HG03571 (cell line): ENCODE results near the gene AMMECR1.
"Not testable (repeated sequence)": the region's sequence is repeated elsewhere in the genome, so short reads cannot be mapped to it uniquely, and the experiment has no call there.

Experiments
- ATAC-seq: cut with Tn5 transposase; IDR thresholded peaks from one replicate; pipeline ENCODE4 v1.9.1; 2021; ENCODE audit not compliant: unreplicated experiment

The AMMECR1 gene

GRCh38 chrX:110317820-110318663, at the start of gene AMMECR1:
Gene AMMECR1 (minus strand): TSS chrX:110318085. CDS start chrX:110318071, 14 bp downstream.
- ATAC-seq: peak; percentile 75

DNA sequence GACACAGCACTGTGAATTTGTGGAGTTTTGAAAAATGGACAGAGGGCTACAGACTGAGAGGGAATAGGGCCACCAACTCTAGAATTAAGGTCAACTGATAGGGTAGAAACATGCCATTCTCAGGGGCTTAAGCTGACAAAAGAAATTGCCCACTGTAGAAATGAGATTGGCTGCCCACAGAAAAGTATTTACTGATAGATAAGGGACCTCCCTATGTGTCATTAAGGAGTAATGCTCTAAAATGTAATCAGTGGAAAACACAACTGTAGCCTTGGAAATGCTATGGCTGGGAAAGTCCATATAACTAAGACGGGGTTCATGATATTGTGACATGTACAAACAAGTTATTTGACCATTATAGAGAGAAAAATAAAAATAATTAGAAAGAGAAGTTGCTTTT, 45.4 kb upstream of the AMMECR1 start:
- no peak for ATAC-seq

- no peak for ATAC-seq
Observed at GRCh38 chrX:110359273-110359672, 41.4 kb upstream of the AMMECR1 start.

DNA sequence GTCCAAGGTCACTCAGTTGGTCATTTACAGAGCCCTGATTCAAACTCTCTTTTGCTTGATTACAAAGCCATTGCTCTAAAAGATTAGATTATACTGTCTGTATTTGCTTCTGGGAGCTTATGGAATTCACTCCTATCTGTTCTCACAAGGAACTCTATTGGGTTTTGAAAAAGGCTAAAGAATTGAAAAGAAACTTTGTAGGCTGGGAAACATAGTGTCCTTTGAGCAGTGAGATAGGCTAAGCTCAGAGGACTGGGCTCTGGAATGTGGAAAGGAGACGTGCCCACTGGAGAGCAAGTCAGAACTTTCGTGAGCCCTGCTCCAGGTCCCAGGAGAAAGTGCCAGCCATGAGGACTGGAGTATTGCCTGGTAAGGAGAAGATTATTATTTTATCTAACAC, 40.7 kb upstream of the AMMECR1 start, which contains the start of gene RTL9:
TSS of gene RTL9 (plus strand) at position 301 of the 400 bp plus-strand sequence. CDS start 91,770 bp downstream, outside the sequence.
- ATAC-seq: no peak

GRCh38 chrX:110346681-110347080, 28.8 kb upstream of the AMMECR1 start:
- no peak for ATAC-seq

GRCh38 chrX:110341189-110342035, 23.5 kb upstream of the AMMECR1 start:
- ATAC-seq: peak; percentile 79

- ATAC-seq: no peak
Observed at GRCh38 chrX:110338935-110339334, 21.1 kb upstream of the AMMECR1 start.

GRCh38 chrX:110333458-110333857, 15.6 kb upstream of the AMMECR1 start:
- ATAC-seq: not testable (repeated sequence)

DNA sequence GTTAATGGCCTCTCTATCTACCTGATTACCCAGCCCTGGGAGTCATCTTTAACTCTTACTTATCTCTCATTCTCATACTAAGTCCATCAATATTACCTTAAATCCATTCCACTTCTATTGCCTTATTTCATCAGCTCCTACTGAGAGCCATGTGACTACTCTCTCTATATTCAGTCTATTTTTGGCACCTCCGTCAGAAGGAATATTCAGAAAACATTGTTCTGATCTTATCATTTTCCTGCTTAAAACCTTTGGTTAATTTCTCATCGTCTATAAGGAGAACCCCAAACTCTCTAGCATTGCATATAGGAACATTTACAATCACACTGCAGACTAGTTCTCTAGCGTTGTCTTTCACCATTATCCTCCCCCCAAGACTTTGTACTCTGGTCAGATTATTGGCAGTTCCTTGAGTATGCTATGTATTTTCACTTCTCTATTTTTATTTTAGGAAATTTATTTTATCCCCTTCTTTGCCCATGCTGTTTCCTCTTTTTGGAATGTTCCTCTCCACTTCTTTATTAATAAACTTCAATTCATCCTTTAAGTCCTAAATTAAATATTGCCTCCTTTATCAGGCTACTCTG, 13.7 kb upstream of the AMMECR1 start:
- no peak for ATAC-seq

- ATAC-seq: not testable (repeated sequence)
Observed at GRCh38 chrX:110328613-110329012, 10.7 kb upstream of the AMMECR1 start.

DNA sequence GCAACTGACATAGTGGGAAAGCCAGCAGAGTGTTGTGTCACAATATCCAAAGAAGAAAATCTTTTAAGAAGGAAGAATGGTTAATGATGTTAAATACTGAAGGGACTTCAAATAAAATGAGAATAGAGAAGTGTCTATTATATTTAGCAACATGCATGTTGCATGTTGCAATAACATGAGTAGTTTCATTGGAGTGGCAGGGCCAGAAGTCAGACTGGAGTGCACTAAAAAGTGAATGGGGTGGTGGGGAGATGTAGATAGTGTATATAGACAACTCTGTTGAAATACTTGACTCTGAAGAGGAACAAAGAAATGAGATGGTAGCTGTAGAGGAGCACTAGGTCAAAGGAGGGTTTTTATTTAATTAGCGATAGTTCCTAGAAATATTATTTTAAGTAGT, 9.5 kb upstream of the AMMECR1 start:
- ATAC-seq: no peak

GRCh38 chrX:110326712-110327111, 8.8 kb upstream of the AMMECR1 start:
- no peak for ATAC-seq

DNA sequence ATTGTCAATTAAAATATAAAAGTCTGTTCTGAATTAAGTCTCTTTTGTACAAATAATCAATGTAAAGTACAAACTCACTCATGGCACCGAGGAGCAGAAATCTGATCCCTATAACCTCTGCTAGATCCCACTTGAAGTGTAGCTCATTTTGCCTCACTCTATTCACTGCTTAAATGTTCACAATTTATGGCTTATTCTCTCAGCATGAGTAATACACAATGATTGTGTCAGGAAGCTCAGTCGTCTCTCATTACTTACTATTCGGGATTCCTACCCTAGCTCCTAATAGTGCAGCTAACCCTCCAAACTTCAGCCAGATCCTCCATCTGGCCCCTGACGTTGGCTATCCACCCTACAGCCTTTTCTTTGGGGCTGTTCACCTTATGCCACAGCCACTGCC, 4.7 kb upstream of the AMMECR1 start:
- no peak for ATAC-seq

DNA sequence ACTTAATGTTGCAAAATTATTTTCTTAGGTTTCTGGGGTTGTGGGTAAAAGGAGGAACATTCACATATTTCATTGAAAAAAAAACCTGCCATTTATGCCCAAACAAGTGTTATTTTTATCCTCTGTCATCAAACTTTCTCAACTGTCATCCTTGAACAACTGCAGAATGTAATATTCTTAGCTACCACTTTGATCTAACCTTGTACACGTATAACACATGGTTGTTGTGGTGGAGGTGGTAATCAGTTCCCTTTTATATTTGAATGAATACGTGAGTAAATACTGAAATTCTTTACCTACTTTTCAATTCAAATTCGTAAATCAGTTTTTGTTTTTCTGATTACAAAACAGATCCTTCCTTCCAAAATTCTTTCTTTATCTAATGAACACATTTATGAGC, 3.8 kb upstream of the AMMECR1 start:
- no peak for ATAC-seq

- no peak for ATAC-seq
Observed at GRCh38 chrX:110321081-110321480, 3.2 kb upstream of the AMMECR1 start.

GRCh38 chrX:110320381-110320987, 2.6 kb upstream of the AMMECR1 start:
- ATAC-seq: no peak

GRCh38 chrX:110318664-110318968, 731 bp upstream of the AMMECR1 start:
- ATAC-seq: peak; percentile 12

GRCh38 chrX:110317061-110317819, 645 bp downstream of the AMMECR1 start:
- ATAC-seq: peak; percentile 10

GRCh38 chrX:110316351-110317060, 1.4 kb downstream of the AMMECR1 start:
- ATAC-seq: no peak

DNA sequence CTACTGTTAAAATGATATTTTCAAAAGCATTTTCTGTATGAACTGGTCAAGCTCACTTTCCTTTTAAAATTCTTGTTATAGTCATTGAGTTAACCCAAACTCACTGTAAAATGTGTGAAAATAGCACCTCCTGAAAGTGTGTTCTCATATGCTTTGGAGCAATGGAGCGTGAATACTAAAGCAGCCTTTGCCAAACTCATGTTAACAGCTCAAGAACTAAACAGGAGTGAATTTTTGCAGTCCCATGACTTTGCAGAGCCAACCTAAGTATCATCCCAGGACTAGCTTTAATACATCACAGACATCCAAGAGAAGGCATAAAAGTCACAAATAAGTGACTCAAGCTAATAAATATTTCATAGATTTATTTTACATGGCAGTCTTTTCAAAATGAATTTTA, 2.3 kb downstream of the AMMECR1 start:
- ATAC-seq: peak; percentile 32
